GM23338 (cell line): ENCODE data around the gene C16orf90. TPM values are rescaled to one million over a fixed set of nuclear protein-coding genes. Genes with fewer than 3 reads are reported as not detected.

ENCODE experiments used
- ATAC-seq: fragments of 200-7000 bp; cut with Tn5 transposase; 3 replicates; pipeline ENCODE4 v1.9.1; 2020
- DNase-seq: peaks from one replicate; pipeline ENCODE4 v3.0.0-alpha.2; 2015; ENCODE audit warnings: low spot score
- H2AFZ ChIP-seq: fragments of 200-600 bp; sonication (generic); 2 replicates; pipeline ENCODE4 v1.8.0; 2016; ENCODE audit warnings: antibody characterized with exemption, mild to moderate bottlenecking, moderate library complexity
- H3F3A ChIP-seq: fragments of 200-600 bp; sonication (generic); replicated peaks from 2 replicates; pipeline ENCODE4 v1.8.0; 2017; ENCODE audit warnings: antibody characterized with exemption, mixed run types, low read depth
- H3K27ac ChIP-seq: fragments of 200-600 bp; sonication (generic); 2 replicates; pipeline ENCODE4 v1.6.1; 2016; ENCODE audit warnings: low read depth
- H3K27me3 ChIP-seq: fragments of 200-600 bp; sonication (generic); 2 replicates; pipeline ENCODE4 v1.8.0; 2016; ENCODE audit warnings: mild to moderate bottlenecking, mixed run types, moderate library complexity; ENCODE audit not compliant: insufficient read depth
- H3K36me3 ChIP-seq: fragments of 200-600 bp; sonication (generic); 2 replicates; pipeline ENCODE4 v1.8.0; 2016; ENCODE audit warnings: mild to moderate bottlenecking; ENCODE audit not compliant: insufficient read depth
- H3K4me1 ChIP-seq: fragments of 200-600 bp; sonication (generic); 2 replicates; pipeline ENCODE4 v1.8.0; 2016; ENCODE audit warnings: mild to moderate bottlenecking, moderate library complexity; ENCODE audit not compliant: insufficient read depth
- H3K4me2 ChIP-seq: fragments of 200-600 bp; sonication (generic); 2 replicates; pipeline ENCODE4 v1.7.1; 2017; ENCODE audit warnings: mixed run types
- H3K4me3 ChIP-seq: fragments of 200-600 bp; sonication (generic); 2 replicates; pipeline ENCODE4 v1.6.1; 2016; ENCODE audit warnings: mixed run types
- H3K79me2 ChIP-seq: fragments of 200-600 bp; sonication (generic); replicated peaks from 2 replicates; pipeline ENCODE4 v1.8.0; 2017; ENCODE audit warnings: mild to moderate bottlenecking; ENCODE audit not compliant: insufficient read depth
- H3K9me2 ChIP-seq: fragments of 200-600 bp; sonication (generic); 2 replicates; pipeline ENCODE4 v1.8.0; 2017; ENCODE audit not compliant: insufficient read depth
- H4K20me1 ChIP-seq: fragments of 200-600 bp; sonication (generic); replicated peaks from 2 replicates; pipeline ENCODE4 v1.8.0; 2017; ENCODE audit warnings: mild to moderate bottlenecking; ENCODE audit not compliant: insufficient read depth
- H3K27ac Mint-ChIP-seq: 2 replicates; pipeline ENCODE4 v1.8.0; 2020; ENCODE audit warnings: inconsistent platforms, mild to moderate bottlenecking, moderate library complexity, mixed read lengths
- H3K27me3 Mint-ChIP-seq: 3 replicates; pipeline ENCODE4 v1.8.0; 2022; ENCODE audit warnings: low read depth, mild to moderate bottlenecking, moderate library complexity, mixed read lengths, inconsistent platforms; ENCODE audit not compliant: insufficient read depth, poor library complexity
- H3K36me3 Mint-ChIP-seq: 3 replicates; pipeline ENCODE4 v1.8.0; 2021; ENCODE audit warnings: low read depth, mild to moderate bottlenecking, inconsistent platforms, moderate library complexity, mixed read lengths
- H3K4me1 Mint-ChIP-seq: 3 replicates; pipeline ENCODE4 v1.8.0; 2020; ENCODE audit warnings: mild to moderate bottlenecking, inconsistent platforms, mixed read lengths
- H3K4me3 Mint-ChIP-seq: 3 replicates; pipeline ENCODE4 v1.8.0; 2021; ENCODE audit warnings: moderate library complexity, mild to moderate bottlenecking, inconsistent platforms, mixed read lengths
- H3K9me3 Mint-ChIP-seq: 3 replicates; pipeline ENCODE4 v1.8.0; 2020; ENCODE audit warnings: moderate library complexity, mild to moderate bottlenecking, inconsistent platforms, mixed read lengths
- CREB1 ChIP-seq: fragments of 250-450 bp; sonication (Bioruptor Pico); IDR thresholded peaks from 2 replicates; pipeline ENCODE4 v1.5.0; 2020; ENCODE audit warnings: low read depth, mild to moderate bottlenecking, moderate library complexity
- EZH2 ChIP-seq: fragments of 200-600 bp; sonication (generic); IDR thresholded peaks from one replicate; pipeline ENCODE4 v1.8.0; 2017; ENCODE audit warnings: antibody characterized with exemption, mild to moderate bottlenecking, low read depth; ENCODE audit not compliant: unreplicated experiment
- EZH2phosphoT487 ChIP-seq: fragments of 200-600 bp; sonication (generic); IDR thresholded peaks from one replicate; pipeline ENCODE4 v1.8.1; 2018; ENCODE audit warnings: antibody characterized with exemption; ENCODE audit not compliant: unreplicated experiment
- JUNB ChIP-seq: IDR thresholded peaks from one replicate; pipeline ENCODE4 v1.6.1; 2016; ENCODE audit warnings: antibody characterized with exemption; ENCODE audit not compliant: unreplicated experiment
- NANOG ChIP-seq: IDR thresholded peaks from 2 replicates; pipeline ENCODE4 v1.6.1; 2016; ENCODE audit warnings: antibody characterized with exemption, borderline replicate concordance
- POLR2AphosphoS5 ChIP-seq: IDR thresholded peaks from 2 replicates; pipeline ENCODE4 v1.6.1; 2016; ENCODE audit warnings: antibody characterized with exemption, low read depth
- STAT1 ChIP-seq: IDR thresholded peaks from one replicate; pipeline ENCODE4 v1.6.1; 2016; ENCODE audit warnings: antibody characterized with exemption; ENCODE audit not compliant: unreplicated experiment
- ZNF114 ChIP-seq: fragments of 250-450 bp; sonication (Bioruptor Pico); IDR thresholded peaks from 2 replicates; pipeline ENCODE4 v1.5.0; 2020; ENCODE audit warnings: mild to moderate bottlenecking, moderate library complexity
- ZNF331 ChIP-seq: fragments of 250-450 bp; sonication (Bioruptor Pico); IDR thresholded peaks from 2 replicates; pipeline ENCODE4 v1.5.0; 2020; ENCODE audit warnings: low read depth, mild to moderate bottlenecking, moderate library complexity
- polyA plus RNA-seq: library from polyadenylated mRNA; unstranded; fragments of >200 nt; fragmentation: Nextera tagmentation; extraction: Ambion mirVana; gene quantifications from 2 replicates; pipeline ENCODE4 v1.2.1, GENCODE V29; 2016
- total RNA-seq: library from RNA; depleted of rRNA; stranded (reverse); fragments of >200 nt; shearing (Covaris generic); gene quantifications from 2 replicates; pipeline ENCODE4 v1.2.3, GENCODE V29; 2014
- TF ChIP-seq, protein P1 (sequence below): IDR thresholded peaks from 2 replicates; pipeline ENCODE4 v1.6.1; 2016; ENCODE audit warnings: antibody characterized with exemption
- TF ChIP-seq, protein P2 (sequence below): IDR thresholded peaks from one replicate; pipeline ENCODE4 v1.6.1; 2018; ENCODE audit warnings: antibody characterized with exemption; ENCODE audit not compliant: unreplicated experiment
- TF ChIP-seq, protein P3 (sequence below): fragments of 250-450 bp; sonication (Bioruptor Pico); IDR thresholded peaks from 2 replicates; pipeline ENCODE4 v1.5.0; 2020; ENCODE audit warnings: mild to moderate bottlenecking, moderate library complexity

Gene C16orf90
- total and polyA plus RNA-seq, 2 experiments from 2014 or later, result not detected

DNA sequence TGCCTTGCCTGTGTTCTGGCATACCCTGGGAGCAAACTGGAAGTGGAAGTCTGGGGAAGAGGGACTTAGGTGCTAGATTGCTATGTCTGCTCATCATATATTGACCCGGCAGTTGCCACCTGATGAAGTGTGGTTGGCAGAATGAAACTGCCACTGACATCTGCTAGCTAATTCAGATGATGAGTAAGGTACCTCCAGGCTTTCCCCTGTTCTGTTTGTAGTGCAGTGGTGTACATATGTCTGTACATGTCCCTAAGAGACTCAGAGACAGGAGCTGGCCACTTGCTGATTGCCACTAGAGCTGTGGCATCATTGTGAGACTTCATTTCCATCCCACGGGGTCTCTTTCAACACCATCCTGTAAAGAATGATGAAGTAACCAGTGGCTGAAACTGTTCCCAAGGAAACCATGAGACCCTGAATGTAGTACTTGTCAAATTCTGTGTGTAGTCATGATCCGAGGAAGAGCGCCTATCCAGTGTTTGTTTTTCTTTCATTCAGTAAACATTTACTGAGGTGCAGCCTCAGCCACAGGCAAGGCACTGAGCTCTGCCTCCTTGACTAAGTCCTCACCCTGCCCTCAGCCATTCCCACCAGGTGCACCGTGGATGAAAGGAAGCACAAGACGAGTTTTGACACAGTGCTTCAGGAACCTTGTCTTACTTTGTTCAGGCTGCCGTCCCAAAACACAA lies 18.7 kb upstream of the C16orf90 start:
- TF ChIP-seq NANOG, result no peak
- no peak for TF ChIP-seq CREB1 (CRISPR knock-in tag)
- TF ChIP-seq JUNB, result no peak
- no peak for TF ChIP-seq ZNF114 (CRISPR knock-in tag)
- TF ChIP-seq, protein P1, sequence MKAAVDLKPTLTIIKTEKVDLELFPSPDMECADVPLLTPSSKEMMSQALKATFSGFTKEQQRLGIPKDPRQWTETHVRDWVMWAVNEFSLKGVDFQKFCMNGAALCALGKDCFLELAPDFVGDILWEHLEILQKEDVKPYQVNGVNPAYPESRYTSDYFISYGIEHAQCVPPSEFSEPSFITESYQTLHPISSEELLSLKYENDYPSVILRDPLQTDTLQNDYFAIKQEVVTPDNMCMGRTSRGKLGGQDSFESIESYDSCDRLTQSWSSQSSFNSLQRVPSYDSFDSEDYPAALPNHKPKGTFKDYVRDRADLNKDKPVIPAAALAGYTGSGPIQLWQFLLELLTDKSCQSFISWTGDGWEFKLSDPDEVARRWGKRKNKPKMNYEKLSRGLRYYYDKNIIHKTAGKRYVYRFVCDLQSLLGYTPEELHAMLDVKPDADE, result no peak
- no peak for TF ChIP-seq ZNF331 (CRISPR knock-in tag)
- TF ChIP-seq EZH2, result no peak
- no peak for TF ChIP-seq POLR2AphosphoS5
- TF ChIP-seq, protein P2, sequence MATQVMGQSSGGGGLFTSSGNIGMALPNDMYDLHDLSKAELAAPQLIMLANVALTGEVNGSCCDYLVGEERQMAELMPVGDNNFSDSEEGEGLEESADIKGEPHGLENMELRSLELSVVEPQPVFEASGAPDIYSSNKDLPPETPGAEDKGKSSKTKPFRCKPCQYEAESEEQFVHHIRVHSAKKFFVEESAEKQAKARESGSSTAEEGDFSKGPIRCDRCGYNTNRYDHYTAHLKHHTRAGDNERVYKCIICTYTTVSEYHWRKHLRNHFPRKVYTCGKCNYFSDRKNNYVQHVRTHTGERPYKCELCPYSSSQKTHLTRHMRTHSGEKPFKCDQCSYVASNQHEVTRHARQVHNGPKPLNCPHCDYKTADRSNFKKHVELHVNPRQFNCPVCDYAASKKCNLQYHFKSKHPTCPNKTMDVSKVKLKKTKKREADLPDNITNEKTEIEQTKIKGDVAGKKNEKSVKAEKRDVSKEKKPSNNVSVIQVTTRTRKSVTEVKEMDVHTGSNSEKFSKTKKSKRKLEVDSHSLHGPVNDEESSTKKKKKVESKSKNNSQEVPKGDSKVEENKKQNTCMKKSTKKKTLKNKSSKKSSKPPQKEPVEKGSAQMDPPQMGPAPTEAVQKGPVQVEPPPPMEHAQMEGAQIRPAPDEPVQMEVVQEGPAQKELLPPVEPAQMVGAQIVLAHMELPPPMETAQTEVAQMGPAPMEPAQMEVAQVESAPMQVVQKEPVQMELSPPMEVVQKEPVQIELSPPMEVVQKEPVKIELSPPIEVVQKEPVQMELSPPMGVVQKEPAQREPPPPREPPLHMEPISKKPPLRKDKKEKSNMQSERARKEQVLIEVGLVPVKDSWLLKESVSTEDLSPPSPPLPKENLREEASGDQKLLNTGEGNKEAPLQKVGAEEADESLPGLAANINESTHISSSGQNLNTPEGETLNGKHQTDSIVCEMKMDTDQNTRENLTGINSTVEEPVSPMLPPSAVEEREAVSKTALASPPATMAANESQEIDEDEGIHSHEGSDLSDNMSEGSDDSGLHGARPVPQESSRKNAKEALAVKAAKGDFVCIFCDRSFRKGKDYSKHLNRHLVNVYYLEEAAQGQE, result no peak
- no peak for TF ChIP-seq STAT1
- no peak for TF ChIP-seq EZH2phosphoT487
- TF ChIP-seq, protein P3, sequence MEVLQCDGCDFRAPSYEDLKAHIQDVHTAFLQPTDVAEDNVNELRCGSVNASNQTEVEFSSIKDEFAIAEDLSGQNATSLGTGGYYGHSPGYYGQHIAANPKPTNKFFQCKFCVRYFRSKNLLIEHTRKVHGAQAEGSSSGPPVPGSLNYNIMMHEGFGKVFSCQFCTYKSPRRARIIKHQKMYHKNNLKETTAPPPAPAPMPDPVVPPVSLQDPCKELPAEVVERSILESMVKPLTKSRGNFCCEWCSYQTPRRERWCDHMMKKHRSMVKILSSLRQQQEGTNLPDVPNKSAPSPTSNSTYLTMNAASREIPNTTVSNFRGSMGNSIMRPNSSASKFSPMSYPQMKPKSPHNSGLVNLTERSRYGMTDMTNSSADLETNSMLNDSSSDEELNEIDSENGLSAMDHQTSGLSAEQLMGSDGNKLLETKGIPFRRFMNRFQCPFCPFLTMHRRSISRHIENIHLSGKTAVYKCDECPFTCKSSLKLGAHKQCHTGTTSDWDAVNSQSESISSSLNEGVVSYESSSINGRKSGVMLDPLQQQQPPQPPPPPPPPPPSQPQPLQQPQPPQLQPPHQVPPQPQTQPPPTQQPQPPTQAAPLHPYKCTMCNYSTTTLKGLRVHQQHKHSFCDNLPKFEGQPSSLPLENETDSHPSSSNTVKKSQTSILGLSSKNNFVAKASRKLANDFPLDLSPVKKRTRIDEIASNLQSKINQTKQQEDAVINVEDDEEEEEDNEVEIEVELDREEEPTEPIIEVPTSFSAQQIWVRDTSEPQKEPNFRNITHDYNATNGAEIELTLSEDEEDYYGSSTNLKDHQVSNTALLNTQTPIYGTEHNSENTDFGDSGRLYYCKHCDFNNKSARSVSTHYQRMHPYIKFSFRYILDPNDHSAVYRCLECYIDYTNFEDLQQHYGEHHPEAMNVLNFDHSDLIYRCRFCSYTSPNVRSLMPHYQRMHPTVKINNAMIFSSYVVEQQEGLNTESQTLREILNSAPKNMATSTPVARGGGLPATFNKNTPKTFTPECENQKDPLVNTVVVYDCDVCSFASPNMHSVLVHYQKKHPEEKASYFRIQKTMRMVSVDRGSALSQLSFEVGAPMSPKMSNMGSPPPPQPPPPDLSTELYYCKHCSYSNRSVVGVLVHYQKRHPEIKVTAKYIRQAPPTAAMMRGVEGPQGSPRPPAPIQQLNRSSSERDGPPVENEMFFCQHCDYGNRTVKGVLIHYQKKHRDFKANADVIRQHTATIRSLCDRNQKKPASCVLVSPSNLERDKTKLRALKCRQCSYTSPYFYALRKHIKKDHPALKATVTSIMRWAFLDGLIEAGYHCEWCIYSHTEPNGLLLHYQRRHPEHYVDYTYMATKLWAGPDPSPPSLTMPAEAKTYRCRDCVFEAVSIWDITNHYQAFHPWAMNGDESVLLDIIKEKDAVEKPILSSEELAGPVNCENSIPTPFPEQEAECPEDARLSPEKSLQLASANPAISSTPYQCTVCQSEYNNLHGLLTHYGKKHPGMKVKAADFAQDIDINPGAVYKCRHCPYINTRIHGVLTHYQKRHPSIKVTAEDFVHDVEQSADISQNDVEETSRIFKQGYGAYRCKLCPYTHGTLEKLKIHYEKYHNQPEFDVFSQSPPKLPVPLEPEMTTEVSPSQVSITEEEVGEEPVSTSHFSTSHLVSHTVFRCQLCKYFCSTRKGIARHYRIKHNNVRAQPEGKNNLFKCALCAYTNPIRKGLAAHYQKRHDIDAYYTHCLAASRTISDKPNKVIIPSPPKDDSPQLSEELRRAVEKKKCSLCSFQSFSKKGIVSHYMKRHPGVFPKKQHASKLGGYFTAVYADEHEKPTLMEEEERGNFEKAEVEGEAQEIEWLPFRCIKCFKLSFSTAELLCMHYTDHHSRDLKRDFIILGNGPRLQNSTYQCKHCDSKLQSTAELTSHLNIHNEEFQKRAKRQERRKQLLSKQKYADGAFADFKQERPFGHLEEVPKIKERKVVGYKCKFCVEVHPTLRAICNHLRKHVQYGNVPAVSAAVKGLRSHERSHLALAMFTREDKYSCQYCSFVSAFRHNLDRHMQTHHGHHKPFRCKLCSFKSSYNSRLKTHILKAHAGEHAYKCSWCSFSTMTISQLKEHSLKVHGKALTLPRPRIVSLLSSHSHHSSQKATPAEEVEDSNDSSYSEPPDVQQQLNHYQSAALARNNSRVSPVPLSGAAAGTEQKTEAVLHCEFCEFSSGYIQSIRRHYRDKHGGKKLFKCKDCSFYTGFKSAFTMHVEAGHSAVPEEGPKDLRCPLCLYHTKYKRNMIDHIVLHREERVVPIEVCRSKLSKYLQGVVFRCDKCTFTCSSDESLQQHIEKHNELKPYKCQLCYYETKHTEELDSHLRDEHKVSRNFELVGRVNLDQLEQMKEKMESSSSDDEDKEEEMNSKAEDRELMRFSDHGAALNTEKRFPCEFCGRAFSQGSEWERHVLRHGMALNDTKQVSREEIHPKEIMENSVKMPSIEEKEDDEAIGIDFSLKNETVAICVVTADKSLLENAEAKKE (CRISPR knock-in tag), result no peak
- Mint-ChIP-seq H3K4me1 (no peaks in the 10 kb centered on the region), H3K27me3 (peaks cover 4% of the 10 kb centered on the region), H3K9me3 (no peaks in the 10 kb centered on the region; the same call in 2 of the 3 replicates), H3K36me3 (peaks cover 45% of the 10 kb centered on the region), H3K4me3 (no peak overlapping the region), H3K27ac (no peak overlapping the region)
- Histone ChIP-seq H3K9me2 (no peaks in the 10 kb centered on the region), H3K79me2 (no peaks in the 10 kb centered on the region), H3K4me2 (no peak overlapping the region), H3F3A (no peaks in the 10 kb centered on the region), H4K20me1 (peaks cover 8% of the 10 kb centered on the region; the same call in 1 of the 2 replicates), H2AFZ (no peak overlapping the region), H3K27ac (no peak overlapping the region), H3K4me1 (no peaks in the 10 kb centered on the region), H3K27me3 (no peaks in the 10 kb centered on the region), H3K36me3 (no peaks in the 10 kb centered on the region), H3K4me3 (no peak overlapping the region)
- ATAC-seq (no peak), DNase-seq (no peak)
